GM21360 (cell line): Measurements from ENCODE around the gene IGLL1.
"Not testable (repeated sequence)": the region's sequence is repeated elsewhere in the genome, so short reads cannot be mapped to it uniquely, and the experiment has no call there.

Source experiments
- ATAC-seq: cut with Tn5 transposase; IDR thresholded peaks from one replicate; pipeline ENCODE4 v1.9.1; 2021; ENCODE audit warnings: mild to moderate bottlenecking, moderate library complexity; ENCODE audit not compliant: unreplicated experiment

IGLL1 gene

GRCh38 chr22:23542933-23543332 lies 37.2 kb downstream of the IGLL1 start:
- no peak for ATAC-seq

DNA sequence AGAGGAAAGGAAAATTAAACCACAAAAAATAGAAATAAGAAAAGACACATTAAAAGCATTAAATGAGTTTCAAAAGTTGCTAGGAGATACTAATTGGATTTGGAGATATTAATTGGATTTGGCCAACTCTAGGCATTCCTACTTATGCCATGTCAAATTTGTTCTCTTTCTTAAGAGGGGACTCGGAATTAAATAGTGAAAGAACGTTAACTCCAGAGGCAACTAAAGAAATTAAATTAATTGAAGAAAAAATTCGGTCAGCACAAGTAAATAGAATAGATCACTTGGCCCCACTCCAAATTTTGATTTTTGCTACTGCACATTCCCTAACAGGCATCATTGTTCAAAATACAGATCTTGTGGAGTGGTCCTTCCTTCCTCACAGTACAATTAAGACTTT lies 37.7 kb downstream of the IGLL1 start:
- ATAC-seq: not testable (repeated sequence)

DNA sequence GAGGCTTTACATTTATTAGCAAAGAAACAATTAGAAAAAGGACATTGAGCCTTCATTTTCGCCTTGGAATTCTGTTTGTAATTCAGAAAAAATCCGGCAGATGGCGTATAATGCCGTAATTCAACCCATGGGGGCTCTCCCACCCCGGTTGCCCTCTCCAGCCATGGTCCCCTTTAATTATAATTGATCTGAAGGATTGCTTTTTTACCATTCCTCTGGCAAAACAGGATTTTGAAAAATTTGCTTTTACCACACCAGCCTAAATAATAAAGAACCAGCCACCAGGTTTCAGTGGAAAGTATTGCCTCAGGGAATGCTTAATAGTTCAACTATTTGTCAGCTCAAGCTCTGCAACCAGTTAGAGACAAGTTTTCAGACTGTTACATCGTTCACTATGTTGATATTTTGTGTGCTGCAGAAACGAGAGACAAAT lies 38.2 kb downstream of the IGLL1 start:
- not testable (repeated sequence) for ATAC-seq

DNA sequence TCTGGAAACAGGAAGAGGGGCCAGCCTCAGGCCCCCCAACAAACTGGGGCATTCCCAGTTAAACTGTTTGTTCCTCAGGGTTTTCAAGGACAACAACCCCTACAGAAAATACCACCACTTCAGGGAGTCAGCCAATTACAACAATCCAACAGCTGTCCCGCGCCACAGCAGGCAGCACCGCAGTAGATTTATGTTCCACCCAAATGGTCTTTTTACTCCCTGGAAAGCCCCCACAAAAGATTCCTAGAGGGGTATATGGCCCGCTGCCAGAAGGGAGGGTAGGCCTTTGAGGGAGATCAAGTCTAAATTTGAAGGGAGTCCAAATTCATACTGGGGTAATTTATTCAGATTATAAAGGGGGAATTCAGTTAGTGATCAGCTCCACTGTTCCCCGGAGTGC lies 39.3 kb downstream of the IGLL1 start:
- ATAC-seq: not testable (repeated sequence)

DNA sequence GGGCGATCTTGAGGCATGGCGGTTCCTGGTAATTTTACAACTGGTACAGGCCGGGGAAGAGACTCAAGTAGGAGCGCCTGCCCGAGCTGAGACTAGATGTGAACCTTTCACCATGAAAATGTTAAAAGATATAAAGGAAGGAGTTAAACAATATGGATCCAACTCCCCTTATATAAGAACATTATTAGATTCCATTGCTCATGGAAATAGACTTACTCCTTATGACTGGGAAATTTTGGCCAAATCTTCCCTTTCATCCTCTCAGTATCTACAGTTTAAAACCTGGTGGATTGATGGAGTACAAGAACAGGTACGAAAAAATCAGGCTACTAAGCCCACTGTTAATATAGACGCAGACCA lies 40.3 kb downstream of the IGLL1 start:
- ATAC-seq: not testable (repeated sequence)

- ATAC-seq: no peak
These were observed 40.8 kb downstream of the IGLL1 start for GRCh38 chr22:23539135-23539838.

- ATAC-seq: not testable (repeated sequence)
These were observed 41.4 kb downstream of the IGLL1 start for GRCh38 chr22:23538696-23539030.

DNA sequence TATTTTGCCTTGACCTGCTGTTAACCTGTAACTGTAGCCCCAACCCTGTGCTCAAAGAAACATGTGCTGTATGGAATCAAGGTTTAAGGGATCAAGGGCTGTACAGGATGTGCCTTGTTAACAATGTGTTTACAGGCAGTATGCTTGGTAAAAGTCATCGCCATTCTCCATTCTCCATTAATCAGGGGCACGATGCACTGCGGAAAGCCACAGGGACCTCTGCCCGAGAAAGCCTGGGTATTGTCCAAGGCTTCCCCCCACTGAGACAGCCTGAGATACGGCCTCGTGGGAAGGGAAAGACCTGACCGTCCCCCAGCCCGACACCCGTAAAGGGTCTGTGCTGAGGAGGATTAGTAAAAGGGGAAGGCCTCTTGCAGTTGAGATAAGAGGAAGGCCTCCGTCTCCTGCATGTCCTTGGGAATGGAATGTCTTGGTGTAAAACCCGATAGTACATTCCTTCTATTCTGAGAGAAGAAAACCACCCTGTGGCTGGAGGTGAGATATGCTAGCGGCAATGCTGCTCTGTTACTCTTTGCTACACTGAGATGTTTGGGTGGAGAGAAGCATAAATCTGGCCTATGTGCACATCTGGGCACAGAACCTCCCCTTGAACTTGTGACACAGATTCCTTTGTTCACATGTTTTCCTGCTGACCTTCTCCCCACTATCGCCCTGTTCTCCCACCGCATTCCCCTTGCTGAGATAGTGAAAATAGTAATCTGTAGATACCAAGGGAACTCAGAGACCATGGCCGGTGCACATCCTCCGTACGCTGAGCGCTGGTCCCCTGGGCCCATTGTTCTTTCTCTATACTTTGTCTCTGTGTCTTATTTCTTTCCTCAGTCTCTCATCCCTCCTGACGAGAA lies 42.0 kb downstream of the IGLL1 start:
- ATAC-seq: not testable (repeated sequence)

DNA sequence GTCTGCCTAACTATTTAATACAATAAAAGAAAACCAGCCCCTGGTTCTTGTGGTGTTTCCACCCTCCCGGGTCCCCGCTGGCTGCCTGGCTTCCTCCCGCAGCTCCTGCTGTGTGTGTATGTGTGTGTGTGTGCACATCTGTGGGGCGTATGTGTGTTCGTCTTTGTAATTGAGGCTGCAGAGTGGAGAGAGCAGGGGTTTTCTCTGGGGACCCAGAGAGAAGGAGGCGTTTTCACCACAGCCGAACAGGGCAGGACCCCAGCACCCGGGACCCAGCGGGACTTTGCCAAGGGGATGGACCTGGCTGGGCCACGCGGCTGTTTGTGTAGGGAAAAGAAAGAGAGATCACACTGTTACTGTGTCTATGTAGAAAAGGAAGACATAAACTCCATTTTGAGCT lies 42.7 kb downstream of the IGLL1 start:
- no peak for ATAC-seq

GRCh38 chr22:23536821-23537345 lies 43.2 kb downstream of the IGLL1 start:
- ATAC-seq: no peak

DNA sequence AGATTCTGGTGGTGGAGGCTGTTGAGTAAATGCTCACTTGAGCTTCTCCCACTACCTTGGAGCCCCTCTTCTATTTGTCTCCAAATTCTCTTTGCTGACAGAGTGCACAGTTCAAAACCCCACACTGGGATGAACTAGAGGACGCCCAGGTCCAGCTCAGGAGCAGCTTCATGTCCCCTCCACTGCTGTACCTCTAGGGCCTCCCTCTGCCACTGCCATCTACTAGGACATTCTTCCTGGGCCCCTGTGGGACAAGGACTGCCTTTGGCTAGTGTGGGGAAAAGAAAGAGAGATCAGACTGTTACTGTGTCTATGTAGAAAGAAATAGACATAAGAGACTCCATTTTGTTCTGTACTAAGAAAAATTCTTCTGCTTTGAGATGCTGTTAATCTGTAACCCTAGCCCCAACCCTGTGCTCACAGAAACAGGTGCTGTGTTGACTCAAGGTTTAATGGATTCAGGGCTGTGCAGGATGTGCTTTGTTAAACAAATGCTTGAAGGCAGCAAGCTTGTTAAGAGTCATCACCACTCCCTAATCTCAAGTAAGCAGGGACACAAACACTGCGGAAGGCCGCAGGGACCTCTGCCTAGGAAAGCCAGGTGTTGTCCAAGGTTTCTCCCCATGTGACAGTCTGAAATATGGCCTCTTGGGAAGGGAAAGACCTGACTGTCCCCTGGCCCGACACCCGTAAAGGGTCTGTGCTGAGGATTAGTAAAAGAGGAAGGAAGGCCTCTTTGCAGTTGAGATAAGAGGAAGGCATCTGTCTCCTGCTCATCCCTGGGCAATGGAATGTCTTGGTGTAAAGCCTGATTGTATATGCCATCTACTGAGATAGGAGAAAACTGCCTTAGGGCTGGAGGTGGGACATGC lies 44.1 kb downstream of the IGLL1 start:
- not testable (repeated sequence) for ATAC-seq

- no peak for ATAC-seq
These were observed 45.0 kb downstream of the IGLL1 start for GRCh38 chr22:23534851-23535717.

DNA sequence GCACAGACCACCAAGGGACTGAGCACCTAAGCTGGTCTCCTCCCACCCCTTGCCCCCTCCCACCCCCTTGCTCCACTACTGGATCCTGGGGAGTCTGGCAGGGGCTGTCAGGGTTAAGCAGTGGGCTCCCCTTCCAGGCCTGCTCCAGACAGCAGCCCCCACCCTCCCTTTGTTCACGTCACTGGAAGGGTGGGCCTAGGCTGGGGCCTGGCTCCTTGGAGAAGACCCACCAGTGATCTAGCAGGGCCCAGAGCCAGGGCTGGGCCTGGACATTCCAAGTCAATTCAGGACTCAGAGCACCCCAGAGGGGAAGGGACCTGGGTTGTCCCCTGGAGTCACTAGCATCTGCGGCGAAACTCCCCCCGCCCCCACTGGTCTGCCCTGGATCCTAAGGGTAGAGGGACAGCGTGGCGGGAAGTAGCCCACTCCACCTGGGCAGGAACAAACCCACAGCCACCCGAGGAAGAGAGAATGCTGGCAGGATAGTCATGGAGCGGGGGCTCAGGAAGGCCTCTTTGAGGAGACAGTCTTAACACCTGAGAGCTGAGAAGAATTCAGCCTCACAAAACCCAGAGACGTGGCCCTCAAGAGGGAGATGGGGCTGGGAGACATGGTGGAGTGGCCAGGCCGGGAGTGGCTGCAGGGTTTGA lies 45.8 kb downstream of the IGLL1 start:
- ATAC-seq: no peak

DNA sequence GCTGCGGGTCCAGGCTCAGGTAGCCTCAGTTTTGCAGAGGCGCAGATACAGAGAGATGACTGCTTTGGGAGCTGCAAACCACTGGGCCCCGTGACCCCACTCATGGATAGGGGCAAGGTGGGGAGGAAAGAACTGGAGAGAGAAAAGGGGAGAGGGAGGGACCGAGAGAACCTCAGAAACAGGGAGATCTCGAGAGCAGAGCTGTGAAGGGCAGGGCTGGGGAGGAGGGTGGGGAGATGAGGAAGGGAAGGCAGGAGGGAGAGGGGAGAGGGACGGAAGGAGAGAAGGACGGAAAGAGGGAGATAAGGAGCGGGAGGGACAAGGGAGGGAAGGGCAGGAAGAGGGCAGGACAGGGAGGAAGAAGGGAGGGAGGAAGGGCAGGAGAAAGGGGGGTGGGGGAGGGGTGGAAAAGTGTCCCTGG lies 46.3 kb downstream of the IGLL1 start:
- no peak for ATAC-seq

- ATAC-seq: no peak
These were observed 46.7 kb downstream of the IGLL1 start for GRCh38 chr22:23533328-23533762.

GRCh38 chr22:23532731-23533130 lies 47.4 kb downstream of the IGLL1 start:
- no peak for ATAC-seq

GRCh38 chr22:23531966-23532705 lies 48.0 kb downstream of the IGLL1 start:
- no peak for ATAC-seq

- ATAC-seq: no peak
These were observed 48.7 kb downstream of the IGLL1 start for GRCh38 chr22:23531283-23531956.
